GM19467 (cell line): ENCODE data around the gene ARL17A.
"Not testable (repeated sequence)": the region's sequence is repeated elsewhere in the genome, so short reads cannot be mapped to it uniquely, and the experiment has no call there.

ENCODE experiments used
- ATAC-seq: cut with Tn5 transposase; IDR thresholded peaks from one replicate; pipeline ENCODE4 v1.9.1; 2021; ENCODE audit warnings: mild to moderate bottlenecking, moderate library complexity; ENCODE audit not compliant: unreplicated experiment

ARL17A gene

GRCh38 chr17:46559155-46559554 lies 20.3 kb downstream of the ARL17A start:
- ATAC-seq = not testable (repeated sequence)

GRCh38 chr17:46548607-46549006 lies 30.9 kb downstream of the ARL17A start:
- not testable (repeated sequence) for ATAC-seq

GRCh38 chr17:46534716-46535115 lies 44.8 kb downstream of the ARL17A start:
- not testable (repeated sequence) for ATAC-seq

DNA sequence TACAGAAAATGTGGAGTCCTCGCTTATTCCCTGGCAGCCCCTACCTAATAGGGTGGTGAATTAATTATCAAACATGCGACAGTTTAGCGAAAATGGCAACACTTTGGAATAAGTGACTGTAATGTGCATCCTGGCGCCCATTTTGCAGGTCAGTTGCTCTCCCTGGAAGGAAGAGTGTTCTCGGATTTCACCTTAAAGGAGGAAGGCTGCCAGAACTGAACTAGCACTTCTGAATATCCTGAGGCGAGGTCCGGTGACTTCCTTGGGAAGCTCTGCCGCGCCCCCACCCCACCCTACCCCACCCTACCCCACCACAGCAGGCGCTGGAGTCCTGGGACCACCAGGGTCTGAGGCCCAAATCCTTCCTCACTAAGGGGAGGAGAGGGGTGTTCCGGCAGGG lies 67.3 kb downstream of the ARL17A start, which contains the start of gene LRRC37A2:
TSS of gene LRRC37A2 (plus strand) at position 301 of the 400 bp plus-strand sequence. CDS start 245 bp downstream, outside the sequence.
- not testable (repeated sequence) for ATAC-seq

GRCh38 chr17:46505896-46506295 lies 73.6 kb downstream of the ARL17A start:
- not testable (repeated sequence) for ATAC-seq

- not testable (repeated sequence) for ATAC-seq
These were observed 79.9 kb downstream of the ARL17A start for GRCh38 chr17:46499437-46500139.

GRCh38 chr17:46492021-46492420 lies 87.5 kb downstream of the ARL17A start:
- ATAC-seq = not testable (repeated sequence)

GRCh38 chr17:46481310-46481709 lies 98.2 kb downstream of the ARL17A start:
- ATAC-seq = not testable (repeated sequence)

DNA sequence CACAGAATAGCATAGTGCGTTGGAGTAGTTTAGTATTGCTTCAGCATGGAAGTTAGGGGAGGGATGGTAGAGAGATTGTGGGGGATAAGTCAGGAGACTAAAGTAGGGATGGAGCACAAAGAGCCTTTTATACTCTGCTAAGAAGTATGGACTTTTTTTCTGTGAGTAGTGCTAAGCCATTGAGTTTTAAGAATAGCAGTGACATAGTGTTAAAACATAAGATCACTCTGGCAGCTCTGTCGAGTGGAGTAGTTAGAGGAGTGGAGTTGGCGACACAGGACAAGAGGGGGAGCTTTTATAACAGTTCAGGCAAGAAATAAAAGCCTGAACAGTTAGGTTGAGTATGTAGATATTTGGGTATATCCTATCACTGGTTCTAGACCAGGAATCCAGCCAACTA lies 100.7 kb downstream of the ARL17A start:
- ATAC-seq = not testable (repeated sequence)

DNA sequence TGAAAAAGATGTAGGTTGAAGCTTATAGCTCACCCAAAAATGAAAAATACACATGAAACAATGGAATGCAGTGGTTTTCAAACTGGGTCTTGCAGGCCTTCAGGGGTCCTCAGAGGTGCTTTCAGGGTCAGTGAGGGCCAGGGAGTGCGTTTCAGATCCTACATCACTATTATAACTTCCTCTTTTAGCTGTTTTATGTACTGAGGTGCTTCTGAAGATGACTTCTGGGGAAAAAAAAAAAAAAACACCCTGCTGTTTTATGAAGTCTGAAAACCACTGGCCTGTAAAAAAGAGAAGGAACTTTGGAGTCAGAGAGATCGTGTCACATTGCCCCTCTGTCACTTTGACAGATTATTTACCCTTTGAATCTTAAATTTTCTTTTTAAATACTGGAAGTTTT lies 103.9 kb downstream of the ARL17A start:
- not testable (repeated sequence) for ATAC-seq

GRCh38 chr17:46474489-46474888 lies 105.0 kb downstream of the ARL17A start:
- not testable (repeated sequence) for ATAC-seq

DNA sequence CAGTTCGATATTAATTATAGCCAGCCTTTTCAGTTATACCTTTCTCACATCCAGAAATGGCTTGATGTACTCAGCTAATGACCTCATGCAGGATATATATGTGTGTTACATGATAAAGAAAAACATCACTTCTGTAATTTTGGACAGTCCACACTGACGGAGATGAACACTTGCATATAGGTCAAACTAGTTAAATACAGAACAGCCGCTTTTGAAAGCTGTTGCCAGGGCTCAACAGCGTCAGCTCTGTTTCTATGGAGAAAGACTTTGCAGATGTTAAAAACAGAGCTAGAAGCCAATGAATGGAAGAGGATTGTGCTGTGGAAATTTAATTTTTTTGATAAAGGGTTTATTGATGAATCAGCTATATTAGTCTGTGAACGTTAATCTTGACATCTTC lies 111.9 kb downstream of the ARL17A start:
- not testable (repeated sequence) for ATAC-seq
